Stimulated activated CD4-positive, alpha-beta T cell treated with anti-CD3 and anti-CD28 coated beads, Interleukin-1b, Interleukin-23, amount 100 ng/mL, for 48 hours (primary cell): ENCODE results near the gene ARHGAP23.
A peak's percentile ranks its signal among the peaks of the same experiment; 100 is the strongest.

Experiments used
- DNase-seq: peaks from one replicate; pipeline ENCODE4 v3.0.0-alpha.2; 2020

The ARHGAP23 gene, protein sequence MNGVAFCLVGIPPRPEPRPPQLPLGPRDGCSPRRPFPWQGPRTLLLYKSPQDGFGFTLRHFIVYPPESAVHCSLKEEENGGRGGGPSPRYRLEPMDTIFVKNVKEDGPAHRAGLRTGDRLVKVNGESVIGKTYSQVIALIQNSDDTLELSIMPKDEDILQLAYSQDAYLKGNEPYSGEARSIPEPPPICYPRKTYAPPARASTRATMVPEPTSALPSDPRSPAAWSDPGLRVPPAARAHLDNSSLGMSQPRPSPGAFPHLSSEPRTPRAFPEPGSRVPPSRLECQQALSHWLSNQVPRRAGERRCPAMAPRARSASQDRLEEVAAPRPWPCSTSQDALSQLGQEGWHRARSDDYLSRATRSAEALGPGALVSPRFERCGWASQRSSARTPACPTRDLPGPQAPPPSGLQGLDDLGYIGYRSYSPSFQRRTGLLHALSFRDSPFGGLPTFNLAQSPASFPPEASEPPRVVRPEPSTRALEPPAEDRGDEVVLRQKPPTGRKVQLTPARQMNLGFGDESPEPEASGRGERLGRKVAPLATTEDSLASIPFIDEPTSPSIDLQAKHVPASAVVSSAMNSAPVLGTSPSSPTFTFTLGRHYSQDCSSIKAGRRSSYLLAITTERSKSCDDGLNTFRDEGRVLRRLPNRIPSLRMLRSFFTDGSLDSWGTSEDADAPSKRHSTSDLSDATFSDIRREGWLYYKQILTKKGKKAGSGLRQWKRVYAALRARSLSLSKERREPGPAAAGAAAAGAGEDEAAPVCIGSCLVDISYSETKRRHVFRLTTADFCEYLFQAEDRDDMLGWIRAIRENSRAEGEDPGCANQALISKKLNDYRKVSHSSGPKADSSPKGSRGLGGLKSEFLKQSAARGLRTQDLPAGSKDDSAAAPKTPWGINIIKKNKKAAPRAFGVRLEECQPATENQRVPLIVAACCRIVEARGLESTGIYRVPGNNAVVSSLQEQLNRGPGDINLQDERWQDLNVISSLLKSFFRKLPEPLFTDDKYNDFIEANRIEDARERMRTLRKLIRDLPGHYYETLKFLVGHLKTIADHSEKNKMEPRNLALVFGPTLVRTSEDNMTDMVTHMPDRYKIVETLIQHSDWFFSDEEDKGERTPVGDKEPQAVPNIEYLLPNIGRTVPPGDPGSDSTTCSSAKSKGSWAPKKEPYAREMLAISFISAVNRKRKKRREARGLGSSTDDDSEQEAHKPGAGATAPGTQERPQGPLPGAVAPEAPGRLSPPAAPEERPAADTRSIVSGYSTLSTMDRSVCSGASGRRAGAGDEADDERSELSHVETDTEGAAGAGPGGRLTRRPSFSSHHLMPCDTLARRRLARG (N-terminal part only)

DNA sequence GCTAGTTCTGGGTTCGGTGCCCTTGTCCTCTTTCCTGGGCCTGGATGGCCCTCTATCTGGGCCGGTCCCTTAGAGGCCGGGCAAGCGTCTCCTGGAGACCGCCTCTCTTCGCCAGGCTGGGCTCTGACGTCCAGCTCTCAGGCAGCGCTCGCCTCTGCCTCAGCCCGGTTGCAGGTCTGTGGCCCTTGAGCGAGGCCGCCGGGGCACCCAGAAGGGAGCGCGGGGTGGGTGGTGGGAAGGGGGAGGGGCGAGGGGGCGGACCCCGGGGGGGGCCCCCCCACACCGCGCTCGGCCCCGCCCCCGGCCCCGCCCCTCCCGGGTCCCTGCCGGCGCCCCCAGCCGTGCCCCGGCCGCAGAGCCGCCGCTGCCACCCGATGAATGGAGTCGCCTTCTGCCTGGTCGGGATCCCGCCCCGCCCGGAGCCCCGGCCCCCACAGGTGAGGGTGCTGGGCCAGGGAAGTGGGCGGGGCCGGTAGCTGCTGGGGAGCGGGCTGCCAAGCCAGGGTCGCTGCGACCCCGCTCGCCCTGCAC is at the start of gene ARHGAP23:
Gene ARHGAP23, plus strand, starts transcription at position 353 of the 531 bp plus-strand sequence. Its CDS starts 22 bp downstream, at position 375.
- peak; percentile 19 for DNase-seq

DNA sequence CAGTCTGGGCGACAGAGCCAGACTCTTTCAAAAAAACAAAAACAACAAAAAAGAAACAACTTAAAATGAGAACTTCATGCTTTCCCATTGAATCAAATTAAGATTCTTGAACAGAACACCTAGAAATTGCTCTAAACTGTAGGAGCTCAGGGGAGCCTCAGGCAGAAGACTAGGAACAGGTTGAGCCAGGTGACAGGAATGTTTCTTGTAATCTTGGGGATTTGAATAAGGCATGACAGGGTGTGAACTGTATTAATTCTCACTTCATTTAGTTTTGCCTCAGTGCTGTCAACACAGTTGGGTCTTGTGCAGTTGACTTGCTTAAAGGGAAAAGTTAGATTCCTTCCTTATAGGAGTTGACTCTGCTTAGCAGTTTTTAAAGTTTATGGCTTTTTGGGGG is 48.8 kb upstream of the ARHGAP23 start:
- no peak for DNase-seq

DNA sequence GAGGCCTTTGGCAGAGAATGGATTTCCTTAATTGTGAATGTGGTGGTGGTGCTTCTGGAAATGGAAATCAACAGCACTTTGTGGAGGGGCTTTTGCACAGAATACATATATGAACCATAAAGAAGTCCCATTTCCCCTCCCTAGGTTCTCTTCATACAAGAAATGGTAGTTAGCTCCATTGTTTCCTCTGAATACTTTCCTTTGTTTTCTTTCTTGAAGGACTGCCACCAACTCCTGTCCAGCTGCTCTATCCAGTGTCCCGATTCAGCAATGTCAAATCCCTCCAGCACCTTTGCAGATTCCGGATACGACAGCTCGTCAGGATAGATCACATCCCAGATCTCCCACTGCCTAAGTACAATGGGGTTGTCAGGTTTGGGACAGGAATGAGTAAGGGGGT is 33.2 kb upstream of the ARHGAP23 start:
- DNase-seq, result no peak

DNA sequence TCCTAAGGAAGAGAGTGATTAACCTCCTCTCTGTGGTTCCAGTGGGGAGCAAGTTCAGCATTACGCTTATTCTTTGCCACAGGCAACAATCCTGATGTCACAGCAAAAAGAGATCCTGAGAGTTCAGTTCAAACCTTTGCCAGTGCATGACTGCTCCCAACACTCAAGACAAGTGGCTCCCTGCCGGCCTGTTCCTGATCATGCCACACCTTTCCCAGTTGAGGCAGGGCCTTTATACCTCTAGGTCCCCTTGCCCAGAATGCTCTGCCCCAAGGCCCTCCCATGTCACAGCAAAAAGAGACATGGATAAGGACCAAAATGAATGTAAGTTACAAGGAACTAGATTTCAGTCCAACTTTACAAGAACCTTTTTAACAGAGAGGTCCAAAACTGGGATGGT is 31.0 kb upstream of the ARHGAP23 start:
- DNase-seq, result no peak

DNA sequence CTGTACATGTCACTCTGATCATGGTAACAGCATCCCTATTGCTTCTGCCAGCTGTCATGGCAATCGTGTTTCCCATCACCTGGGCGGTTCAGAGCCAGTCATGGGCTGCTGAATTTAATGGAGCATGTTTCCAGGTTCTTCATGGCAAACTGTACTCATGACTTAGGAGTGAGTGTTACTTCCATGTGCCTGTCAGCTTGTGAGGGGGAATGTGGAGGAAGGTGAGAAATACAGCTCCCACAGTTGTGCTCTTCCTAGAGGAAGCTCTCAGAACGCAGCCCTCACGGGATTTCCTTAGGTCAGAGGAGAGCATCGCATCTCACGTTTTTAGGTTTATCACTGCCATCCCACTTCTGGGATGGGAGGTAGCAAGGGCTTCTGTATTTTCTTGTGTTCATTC is 28.0 kb upstream of the ARHGAP23 start:
- no peak for DNase-seq

DNA sequence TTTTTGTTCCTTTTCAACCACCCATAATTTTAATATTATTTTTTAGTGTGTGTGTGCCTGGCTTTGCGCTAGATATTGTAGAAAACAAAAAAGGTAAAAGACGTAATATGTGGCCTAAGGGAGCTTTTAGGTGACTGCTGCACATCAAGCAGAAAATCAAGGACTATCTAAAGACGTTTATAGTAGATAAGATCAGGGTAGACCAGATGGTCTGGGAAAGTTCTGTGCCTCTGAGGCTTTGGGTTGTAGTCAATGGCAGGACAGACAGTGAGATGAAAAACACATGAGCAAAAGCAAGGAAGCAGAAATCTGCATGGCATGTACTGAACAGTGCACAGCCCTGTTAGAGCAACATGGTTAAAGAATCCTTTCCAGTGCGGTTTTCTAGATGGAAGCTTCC is 26.8 kb upstream of the ARHGAP23 start:
- DNase-seq, result no peak

DNA sequence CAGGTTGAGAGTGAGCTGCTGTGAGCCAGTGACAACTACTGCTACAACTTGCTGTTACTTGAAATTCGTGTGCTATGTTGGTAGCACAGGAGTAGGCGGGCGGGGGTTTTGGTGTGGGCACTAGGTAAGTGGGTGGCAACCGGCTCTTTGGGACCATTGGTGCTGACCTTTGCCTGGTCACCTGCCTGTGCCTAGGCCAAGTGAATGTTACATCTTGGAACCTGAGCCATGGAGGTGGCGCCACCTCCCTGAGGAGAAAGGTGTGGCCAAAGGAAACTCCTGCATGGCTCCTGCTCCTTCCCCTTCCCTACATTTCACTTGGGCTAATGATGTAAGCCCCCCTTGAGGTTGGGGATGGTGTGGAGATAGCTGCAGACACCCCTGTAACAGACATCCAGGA is 25.4 kb upstream of the ARHGAP23 start:
- DNase-seq, result no peak

DNA sequence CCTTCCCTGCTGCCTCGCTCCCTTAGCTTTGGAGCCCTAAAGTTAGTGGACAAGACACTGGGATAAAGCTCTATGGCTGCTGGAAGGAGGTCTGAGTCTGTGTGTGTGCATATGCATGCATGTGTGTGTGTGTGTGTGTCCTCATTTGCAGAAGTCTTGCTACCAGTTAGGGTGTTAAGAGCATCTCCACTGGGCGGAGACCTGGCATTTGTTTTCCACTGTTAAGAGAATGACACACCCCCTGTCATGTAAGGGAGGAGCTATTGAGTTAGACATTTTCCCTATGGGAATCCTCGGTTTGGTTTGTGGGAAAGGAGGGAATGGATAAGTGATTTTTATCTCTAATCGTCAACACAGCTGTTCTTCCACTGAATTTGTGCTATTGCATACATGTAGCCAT is 24.8 kb upstream of the ARHGAP23 start:
- no peak for DNase-seq

DNA sequence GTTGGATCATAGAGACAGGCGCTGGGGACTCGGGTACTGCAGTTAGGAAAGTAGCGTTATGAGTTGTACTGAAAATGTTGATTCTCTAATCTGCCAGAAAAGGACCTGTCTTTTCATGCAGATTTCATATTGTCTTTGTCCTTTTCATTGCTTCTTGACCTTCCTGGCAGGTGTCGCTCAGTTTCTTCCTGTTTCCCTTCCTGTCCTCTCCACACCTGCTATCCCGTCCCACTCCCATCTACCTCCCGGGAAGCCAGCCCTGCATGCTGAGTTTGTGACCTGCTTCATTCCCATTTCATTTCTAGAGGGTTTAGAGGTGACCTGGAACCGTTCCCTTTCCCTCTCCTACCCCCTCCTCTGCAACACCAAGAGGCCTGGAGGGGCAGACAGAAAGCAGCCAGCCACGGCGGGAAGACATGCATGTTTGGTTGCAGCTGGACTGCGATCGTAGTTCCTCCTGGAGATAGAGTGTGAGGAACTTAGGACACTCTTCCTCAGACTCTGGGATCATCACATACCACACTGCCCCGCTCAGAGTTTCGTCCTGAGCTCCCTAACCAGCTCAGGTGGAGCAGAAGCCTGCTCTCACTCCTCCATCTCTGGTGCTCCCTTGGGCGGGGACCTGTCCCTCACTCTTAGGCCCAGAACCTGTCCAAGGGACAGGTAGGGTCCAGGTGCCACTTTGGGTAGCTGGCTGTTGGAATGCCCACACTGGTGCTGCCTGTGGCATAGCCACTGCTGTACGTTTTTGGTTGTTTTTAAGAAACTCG is 23.9 kb upstream of the ARHGAP23 start:
- DNase-seq, result no peak

DNA sequence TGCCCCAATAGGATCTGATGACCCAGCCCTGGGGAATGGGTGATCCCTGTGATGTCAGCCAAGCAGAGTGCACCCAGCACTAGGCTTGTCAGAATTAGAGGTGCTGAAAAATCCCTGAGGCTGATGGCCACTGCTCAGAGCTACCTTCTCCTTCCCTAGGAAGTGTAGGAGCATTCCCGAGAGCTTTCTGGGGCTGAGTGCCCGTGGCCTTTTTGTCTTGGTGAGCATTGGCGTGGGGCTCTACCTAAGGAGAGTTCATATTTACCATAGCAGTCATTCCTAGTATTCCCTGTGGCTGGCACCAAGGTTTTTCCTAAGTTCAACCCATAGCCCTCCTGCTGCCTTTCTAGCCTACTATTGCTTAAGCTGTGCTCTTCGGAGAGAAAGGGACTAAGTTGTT is 22.6 kb upstream of the ARHGAP23 start:
- DNase-seq, result no peak

DNA sequence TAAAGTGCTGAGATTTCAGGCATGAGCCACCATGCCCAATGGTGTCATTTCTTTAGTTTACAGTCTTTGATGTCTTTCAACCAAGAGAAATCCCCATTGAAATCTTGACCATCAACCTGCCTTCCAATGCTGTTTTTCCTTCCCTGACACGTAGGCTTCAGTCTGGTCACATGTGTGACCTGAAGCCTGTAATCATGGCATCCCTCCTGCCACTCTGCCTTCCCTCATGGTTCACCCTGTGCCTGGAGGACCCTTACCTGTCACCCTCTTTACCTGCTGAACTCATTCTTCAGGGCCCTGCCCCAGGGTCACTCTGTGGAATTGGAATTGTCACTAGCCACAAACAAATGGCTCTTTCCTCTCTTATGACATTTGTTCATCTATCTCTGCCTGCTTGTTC is 18.1 kb upstream of the ARHGAP23 start:
- no peak for DNase-seq

DNA sequence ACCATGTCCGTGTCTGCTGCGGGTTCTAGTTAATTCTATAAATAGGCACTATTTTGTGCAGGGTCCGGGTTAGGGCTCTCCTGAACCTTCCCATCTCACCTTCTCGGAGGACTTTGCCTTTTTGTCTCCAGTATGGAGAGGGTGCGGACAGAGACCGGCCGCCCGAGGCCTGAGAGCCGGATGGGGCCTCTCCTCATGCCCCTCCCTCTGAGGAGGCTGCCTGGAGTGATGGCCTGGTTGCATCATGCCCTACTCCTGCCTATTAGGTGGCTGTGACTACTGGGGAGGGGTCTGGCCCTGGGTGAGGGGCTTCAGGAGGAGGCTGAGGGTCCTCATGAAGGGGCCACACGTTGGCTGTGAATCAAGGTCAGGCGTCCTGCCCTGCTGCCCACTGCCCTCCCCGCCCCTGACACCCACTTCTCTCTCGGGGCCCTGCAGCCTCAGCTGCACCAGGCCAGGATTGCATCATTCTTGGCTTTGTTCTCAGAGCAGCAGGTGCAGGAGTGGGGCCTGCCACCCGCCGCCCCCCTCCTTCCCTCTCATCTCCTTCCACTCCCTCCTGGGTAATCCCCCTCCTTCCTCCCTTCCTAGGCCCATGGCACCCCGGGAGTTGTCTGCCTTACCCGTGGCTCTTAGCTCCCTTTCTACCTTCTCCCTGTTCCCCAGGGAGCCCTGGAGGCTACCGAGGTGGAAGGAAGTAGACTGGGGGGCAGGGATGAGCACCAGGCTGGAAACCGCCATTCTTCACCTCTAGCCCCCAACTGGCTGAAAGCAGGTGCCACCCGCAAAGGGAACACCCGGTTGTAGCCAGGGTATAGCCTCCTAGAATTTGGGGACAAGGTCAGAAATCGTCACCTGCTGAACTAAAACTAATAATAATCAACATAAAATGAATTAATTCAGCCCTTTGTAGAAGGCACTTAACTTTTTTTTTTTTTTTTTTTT is 12.7 kb upstream of the ARHGAP23 start:
- DNase-seq, result peak; percentile 38

DNA sequence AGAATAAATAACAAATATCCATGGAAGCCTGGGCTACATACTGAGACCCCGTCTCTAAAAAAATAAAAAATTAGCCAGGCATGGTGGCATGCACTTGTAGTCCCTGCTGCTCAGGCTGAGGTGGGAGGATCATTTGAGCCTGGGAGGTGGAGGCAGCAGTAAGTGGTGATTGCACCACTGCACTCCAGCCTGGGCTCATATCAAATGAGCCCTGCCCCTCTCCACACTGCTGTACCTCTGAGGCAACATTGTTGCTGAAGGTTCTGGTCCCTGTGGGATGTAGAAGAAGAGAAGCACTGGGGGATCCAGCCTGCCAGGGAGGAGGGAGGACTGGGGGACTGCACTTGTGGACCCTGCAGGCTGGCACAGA is 11.4 kb upstream of the ARHGAP23 start:
- no peak for DNase-seq

DNA sequence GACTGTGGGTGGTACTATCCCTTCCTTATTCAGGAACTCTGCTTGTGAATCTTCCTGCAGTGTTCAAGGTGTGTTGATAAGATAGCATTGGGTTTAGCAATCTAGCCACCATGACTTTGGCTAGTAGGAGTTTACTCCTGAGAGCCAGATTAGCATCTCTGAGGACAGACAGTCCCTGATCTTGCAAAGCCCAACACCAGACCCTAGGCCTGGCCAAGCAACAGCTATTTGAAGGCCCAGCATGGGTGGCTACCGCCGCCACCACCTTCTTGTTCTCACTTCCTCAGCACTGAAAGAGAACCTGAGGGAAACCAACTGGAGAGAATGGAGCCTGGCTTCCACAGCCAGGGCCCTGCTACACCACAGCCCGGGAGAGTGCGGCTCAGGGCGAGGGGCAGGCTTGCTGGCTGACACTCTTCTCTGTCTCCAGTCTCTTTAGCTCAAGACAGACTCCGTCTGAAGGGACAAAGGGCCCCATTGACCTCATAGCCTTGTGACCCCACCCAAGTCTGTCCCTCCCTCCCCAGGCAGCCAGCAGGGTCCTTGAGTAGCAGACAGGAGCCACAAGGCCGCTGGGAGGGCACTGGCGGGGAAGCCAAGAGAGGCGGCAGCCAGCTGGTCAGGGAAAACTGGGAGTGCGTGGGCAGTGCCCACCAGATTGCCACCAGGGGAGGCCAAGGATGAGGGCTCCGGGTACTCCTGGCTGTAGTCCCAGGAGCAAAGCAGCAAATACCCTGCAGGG is 10.9 kb upstream of the ARHGAP23 start:
- DNase-seq, result no peak

DNA sequence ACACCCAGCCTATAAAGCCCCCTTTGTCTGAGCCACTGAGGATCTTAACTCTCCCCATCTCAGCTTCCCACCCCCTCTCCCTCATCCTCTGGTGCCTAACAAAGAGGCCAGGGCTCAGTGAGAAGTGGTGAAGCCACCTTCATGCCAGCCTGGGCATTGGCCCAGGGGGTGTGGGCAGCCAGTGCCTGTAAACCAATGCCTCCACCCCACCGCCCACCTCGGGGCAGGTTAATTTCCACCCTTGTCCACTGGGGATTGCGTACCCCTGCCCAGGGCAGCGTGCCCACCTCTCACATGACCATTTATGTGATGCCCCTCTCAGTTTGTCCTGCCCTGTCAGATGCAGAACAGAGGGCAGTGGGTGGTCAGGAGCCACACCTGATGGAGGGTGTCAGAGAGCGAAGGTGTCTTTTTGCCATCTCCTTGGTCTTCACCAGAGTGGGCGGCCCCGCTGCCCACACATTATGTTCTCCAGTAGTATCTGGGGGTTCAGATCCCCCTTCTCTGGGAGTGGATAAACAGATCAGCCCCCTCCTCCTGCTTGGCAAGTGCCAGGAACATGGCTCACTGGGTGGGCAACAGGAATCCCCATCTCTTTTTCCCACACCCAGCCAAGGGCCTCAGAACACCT is 10.1 kb upstream of the ARHGAP23 start:
- no peak for DNase-seq

DNA sequence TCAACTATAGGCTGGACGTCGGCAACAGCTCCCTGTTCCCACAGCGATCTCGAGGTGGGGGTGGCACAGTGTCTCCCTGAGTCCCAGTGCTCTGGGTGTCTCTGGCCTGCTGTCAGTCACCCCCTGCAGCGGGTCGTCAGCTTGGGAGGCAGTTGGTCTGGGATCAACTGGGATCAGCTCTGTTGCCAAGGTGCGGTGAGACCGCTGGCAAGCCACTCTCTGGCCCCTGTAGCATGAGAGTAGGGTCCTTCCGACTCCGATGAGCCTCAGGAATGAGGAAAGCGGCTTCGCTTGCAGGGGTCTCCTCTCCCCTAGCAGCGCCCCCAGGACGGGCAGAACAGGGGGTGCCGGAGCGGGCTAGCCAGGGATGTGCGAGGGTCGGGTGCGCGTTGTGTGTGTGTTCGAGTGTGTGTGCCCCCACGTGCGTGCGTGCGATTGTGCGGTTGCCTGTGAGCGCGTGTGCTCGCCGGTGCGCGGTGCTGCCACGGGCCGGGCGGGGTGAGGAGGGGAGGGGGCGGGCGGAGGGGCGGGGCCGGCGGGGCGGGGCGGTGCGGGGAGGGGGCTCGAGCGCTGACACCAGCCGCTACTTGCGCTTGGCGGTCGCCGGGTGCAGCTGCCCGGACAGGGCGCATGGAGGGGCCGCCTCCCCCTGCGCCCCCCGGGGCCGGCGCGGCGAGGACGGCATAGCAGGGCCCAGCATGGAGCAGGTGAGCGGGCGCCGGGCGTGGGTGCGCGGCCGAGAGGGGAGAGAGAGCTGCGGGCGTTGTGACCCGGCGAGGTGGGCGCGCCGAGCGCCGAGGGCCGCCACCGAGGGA is 9.4 kb upstream of the ARHGAP23 start:
- no peak for DNase-seq

DNA sequence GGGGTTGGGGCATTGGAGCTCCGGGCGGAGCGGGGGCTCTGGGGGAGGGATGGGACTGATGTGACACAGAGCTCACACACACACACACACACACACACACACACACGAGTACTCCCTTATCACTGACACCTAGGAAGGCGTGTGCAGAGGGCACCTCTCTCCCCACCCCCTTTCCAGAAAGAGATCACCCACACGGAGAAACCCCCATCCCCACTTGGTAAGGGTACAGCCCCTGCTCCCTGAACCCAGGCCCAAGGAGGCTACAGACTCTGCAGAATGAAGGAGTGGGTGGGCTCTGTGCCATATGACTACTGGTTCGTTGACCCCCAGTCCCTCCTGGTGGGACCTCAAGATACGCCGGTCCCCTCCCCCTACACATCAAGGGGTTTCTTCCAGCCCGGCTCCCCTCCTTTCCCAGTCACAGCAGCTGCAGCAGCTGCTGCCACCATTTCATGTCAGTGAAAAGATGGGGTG is 8.7 kb upstream of the ARHGAP23 start:
- no peak for DNase-seq

DNA sequence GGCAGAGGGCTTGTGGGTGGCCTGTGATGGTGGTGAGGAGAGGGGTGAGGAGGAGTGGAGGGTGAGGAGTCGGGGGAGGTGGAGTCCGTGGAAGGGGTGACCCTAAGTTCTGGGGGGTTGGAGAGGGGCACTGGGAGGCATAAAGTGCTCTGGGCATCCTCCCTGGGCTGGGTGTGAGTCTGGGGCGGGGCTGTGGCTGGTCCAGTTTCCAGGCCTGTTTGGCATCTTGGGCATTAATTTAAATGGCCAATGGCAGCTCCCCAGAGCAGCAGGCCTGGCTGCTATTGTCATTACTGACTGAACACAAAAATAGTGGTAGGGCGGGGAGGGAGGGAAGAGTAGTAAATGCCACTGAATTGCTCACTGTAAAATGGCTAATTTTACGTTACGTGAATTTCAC is 7.7 kb upstream of the ARHGAP23 start:
- DNase-seq, result no peak
